ENCODE measurements around the gene SBK3.

DNA sequence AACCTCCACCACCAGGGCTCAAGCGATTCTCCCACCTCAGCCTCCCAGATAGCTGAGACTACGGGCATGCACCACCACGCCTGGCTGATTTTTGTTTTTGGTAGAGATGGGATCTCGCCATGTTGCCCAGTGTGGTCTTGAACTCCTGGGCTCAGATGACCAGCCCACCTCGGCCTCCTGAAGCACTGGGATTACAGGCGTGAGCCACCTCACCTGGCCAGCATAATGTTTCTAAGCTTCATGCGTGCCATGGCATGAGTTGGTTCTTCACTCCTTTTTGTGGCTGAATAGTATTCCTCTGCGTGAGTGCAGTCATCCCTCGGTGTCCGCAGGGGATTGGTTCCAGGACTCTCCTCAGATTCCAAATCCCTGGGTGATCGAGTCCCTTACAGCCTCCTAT is 39.5 kb upstream of the SBK3 start:
- TF ChIP-seq POLR2A (IDR thresholded peaks at IDR 0.05): no peak
- TF ChIP-seq CTCF (IDR thresholded peaks at IDR 0.05): no peak

Data from testis (tissue), 2 donors.